OCI-LY3 (cell line): ENCODE data around the gene BCKDHB.

Experiments
- CTCF ChIP-seq: fragments of 200-600, 300-600 bp; sonication (generic); IDR thresholded peaks from 2 replicates; pipeline ENCODE4 v1.5.1; 2014; ENCODE audit warnings: antibody characterized with exemption, low read length, low read depth
- EZH2phosphoT487 ChIP-seq: fragments of 200-600 bp; shearing (Covaris generic); IDR thresholded peaks from 2 replicates; pipeline ENCODE4 v1.6.1; 2018; ENCODE audit warnings: antibody characterized with exemption, mixed run types, low read depth

DNA sequence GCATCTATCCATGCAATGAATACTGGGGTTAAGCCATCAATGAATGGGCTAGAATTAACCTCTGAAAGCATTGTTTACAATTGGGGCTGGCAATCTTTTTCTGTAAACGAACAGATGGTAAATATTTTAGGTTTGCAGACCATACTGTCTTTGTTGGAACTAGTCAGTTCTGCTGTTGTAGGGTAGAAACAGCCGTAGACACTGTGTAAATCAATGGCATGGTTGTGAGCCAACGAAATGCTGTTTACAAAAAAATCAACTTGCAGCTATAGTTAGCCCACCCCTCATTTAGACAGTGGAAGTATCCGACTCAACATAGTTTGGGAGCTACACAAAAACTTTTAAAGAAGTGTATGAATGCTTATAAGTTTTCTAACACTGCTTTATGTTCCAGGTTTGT lies 91.5 kb downstream of the BCKDHB start:
- TF ChIP-seq CTCF (no peak), EZH2phosphoT487 (no peak)
